Fibroblast of lung (primary cell): ENCODE results near the gene KSR2. TPM values are rescaled to one million over a fixed set of nuclear protein-coding genes. Genes with fewer than 3 reads are reported as not detected.
A peak's percentile ranks its signal among the peaks of the same experiment; 100 is the strongest.

Experiments used
- DNase-seq, 2 donors: peaks; one replicate each; pipeline versions ENCODE4 v3.0.0 to v3.0.0-alpha.2; 2010; ENCODE audit warnings: low read depth in 2 of 2
- H2AFZ ChIP-seq: 2 replicates; pipeline ENCODE4 v1.5.1; 2012; ENCODE audit warnings: low read length, control low read depth, inconsistent platforms
- H3K27ac ChIP-seq: 2 replicates; pipeline ENCODE4 v1.5.1; 2011; ENCODE audit warnings: low read length, control low read depth; ENCODE audit not compliant: insufficient read depth
- H3K27me3 ChIP-seq: 2 replicates; pipeline ENCODE4 v1.5.1; 2011; ENCODE audit warnings: mild to moderate bottlenecking, low read length; ENCODE audit not compliant: control insufficient read depth, insufficient read depth
- H3K36me3 ChIP-seq: 2 replicates; pipeline ENCODE4 v1.5.1; 2011; ENCODE audit warnings: low read length; ENCODE audit not compliant: control insufficient read depth, insufficient read depth
- H3K4me1 ChIP-seq: 2 replicates; pipeline ENCODE4 v1.5.1; 2011; ENCODE audit warnings: low read length; ENCODE audit not compliant: control insufficient read depth, insufficient read depth; ENCODE audit errors: extremely low read depth
- H3K4me2 ChIP-seq: 2 replicates; pipeline ENCODE4 v1.5.1; 2011; ENCODE audit warnings: low read length, control low read depth; ENCODE audit not compliant: insufficient read depth; ENCODE audit errors: extremely low read depth
- H3K4me3 ChIP-seq, 4 experiments: fragments of 200-600 bp in 1 of 4; sonication (generic) in 1 of 4; replicated peaks in 1 of 4; 2 replicates each; pipeline ENCODE4 v1.5.1; 2011 to 2016; ENCODE audit warnings: low read length in 4 of 4, low read depth in 3 of 4, mild to moderate bottlenecking in 3 of 4, control low read depth in 2 of 4, inconsistent platforms in 1 of 4, mixed read lengths in 1 of 4; ENCODE audit not compliant: insufficient read depth in 1 of 4; ENCODE audit errors: control extremely low read depth in 1 of 4
- H3K79me2 ChIP-seq: 2 replicates; pipeline ENCODE4 v1.5.1; 2012; ENCODE audit warnings: mild to moderate bottlenecking, low read length, inconsistent platforms; ENCODE audit not compliant: control insufficient read depth, insufficient read depth
- H3K9ac ChIP-seq: 2 replicates; pipeline ENCODE4 v1.5.1; 2011; ENCODE audit warnings: mild to moderate bottlenecking, low read length, control low read depth; ENCODE audit not compliant: insufficient read depth
- H3K9me3 ChIP-seq: 2 replicates; pipeline ENCODE4 v1.5.1; 2012; ENCODE audit warnings: low read depth, low read length; ENCODE audit not compliant: control insufficient read depth, insufficient read depth
- H4K20me1 ChIP-seq: 2 replicates; pipeline ENCODE4 v1.5.1; 2011; ENCODE audit warnings: low read length; ENCODE audit not compliant: control insufficient read depth, insufficient read depth; ENCODE audit errors: extremely low read depth
- CTCF ChIP-seq, 2 donors: IDR thresholded peaks in 1 of 2; conservative IDR thresholded peaks in 1 of 2; 1 replicate in 1 of 2; 2 replicates in 1 of 2; pipeline ENCODE4 v1.5.1; 2011 to 2012; ENCODE audit warnings: low read length in 2 of 2, control low read depth in 1 of 2, inconsistent platforms in 1 of 2, low read depth in 1 of 2, mild to moderate bottlenecking in 1 of 2
- EZH2 ChIP-seq: IDR thresholded peaks from 2 replicates; pipeline ENCODE4 v1.5.1; 2012; ENCODE audit warnings: low read length, control low read depth, mild to moderate bottlenecking; ENCODE audit errors: missing control alignments
- polyA plus RNA-seq, 2 donors: library from polyadenylated mRNA; depleted of rRNA in 1 of 2; stranded (reverse) in 1 of 2; unstranded in 1 of 2; fragments of >200 nt; gene quantifications; 2 replicates each; pipeline ENCODE4 v1.2.1, GENCODE V29; 2011 to 2012; ENCODE audit warnings: missing spikeins in 1 of 2
- total RNA-seq: library from RNA; depleted of rRNA; stranded (reverse); fragments of >200 nt; gene quantifications from 2 replicates; pipeline ENCODE4 v1.2.1, GENCODE V29; 2014

Gene KSR2
- total and polyA plus RNA-seq, 2 donors (not counting 1 experiment from before 2014, with no cell fraction given) = not detected

DNA sequence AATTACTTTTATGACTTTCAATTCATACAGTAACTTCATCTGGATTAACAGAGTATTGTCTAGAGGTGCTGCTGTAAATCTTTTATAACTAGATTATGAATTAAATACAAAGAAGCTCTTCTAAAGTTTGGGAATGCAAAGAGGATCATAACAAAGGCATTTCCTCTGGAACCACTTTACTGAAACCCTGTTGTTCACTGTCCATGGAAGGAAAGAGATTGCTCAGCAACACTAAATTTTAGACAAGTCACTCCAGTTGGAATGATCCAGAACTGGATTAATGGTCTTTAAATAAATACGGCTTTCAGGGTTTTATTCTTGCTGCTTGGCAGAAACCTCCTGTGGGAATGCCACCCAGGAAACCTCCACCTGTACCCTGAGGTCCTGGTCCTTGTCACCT, 250.6 kb downstream of the KSR2 start:
- Histone ChIP-seq H3K9ac (no peak overlapping the region), H3K79me2 (no peaks in the 10 kb centered on the region), H3K36me3 (no peaks in the 10 kb centered on the region), H3K4me2 (no peak overlapping the region), H3K9me3 (no peaks in the 10 kb centered on the region), H3K27me3 (no peaks in the 10 kb centered on the region), H3K4me3 (no peak overlapping the region), H4K20me1 (no peaks in the 10 kb centered on the region), H3K4me1 (no peaks in the 10 kb centered on the region), H2AFZ (no peak overlapping the region), H3K27ac (no peak overlapping the region)
- TF ChIP-seq EZH2 = no peak
- TF ChIP-seq CTCF (conservative IDR thresholded peaks at IDR 0.05 in 1 of 2, IDR thresholded peaks at IDR 0.05 in 1 of 2; ENCODE audit: low read depth in 1 of 2, low read length in 2 of 2) = no peak
- peak in 1 of 2 donors; percentile 4 for DNase-seq

DNA sequence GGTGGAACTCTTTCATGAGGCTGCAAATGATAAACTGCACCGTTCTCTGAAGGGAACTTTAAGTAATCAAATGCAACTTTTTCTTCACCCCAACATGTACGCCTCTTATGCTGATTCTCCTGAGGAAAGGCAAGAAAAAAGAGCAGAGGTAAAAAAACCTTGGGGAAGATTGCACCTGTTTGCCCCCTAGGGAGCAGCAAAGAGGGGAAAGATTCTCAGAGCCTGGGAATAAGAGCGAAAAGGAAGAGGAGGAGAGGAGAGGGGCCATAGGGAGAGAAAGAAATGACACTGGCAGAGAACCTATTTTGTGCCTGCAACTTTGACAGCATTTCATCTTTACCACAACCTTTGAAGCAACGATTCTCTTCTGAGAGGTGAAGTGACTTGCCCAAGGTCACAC, 254.6 kb downstream of the KSR2 start:
- no peaks in the 10 kb centered on the region for H3K9me3 ChIP-seq
- no peaks in the 10 kb centered on the region for H3K27me3 ChIP-seq
- no peak overlapping the region for H3K4me3 ChIP-seq
- H3K9ac ChIP-seq = no peak overlapping the region
- no peaks in the 10 kb centered on the region for H3K36me3 ChIP-seq
- H3K4me2 ChIP-seq = no peak overlapping the region
- TF ChIP-seq EZH2 (no peak), CTCF (conservative IDR thresholded peaks at IDR 0.05 in 1 of 2, IDR thresholded peaks at IDR 0.05 in 1 of 2; ENCODE audit: low read depth in 1 of 2, low read length in 2 of 2) (no peak)
- no peaks in the 10 kb centered on the region for H3K79me2 ChIP-seq
- no peak overlapping the region for H2AFZ ChIP-seq
- no peaks in the 10 kb centered on the region for H4K20me1 ChIP-seq
- DNase-seq = no peak
- H3K27ac ChIP-seq = no peak overlapping the region
- H3K4me1 ChIP-seq = no peaks in the 10 kb centered on the region

DNA sequence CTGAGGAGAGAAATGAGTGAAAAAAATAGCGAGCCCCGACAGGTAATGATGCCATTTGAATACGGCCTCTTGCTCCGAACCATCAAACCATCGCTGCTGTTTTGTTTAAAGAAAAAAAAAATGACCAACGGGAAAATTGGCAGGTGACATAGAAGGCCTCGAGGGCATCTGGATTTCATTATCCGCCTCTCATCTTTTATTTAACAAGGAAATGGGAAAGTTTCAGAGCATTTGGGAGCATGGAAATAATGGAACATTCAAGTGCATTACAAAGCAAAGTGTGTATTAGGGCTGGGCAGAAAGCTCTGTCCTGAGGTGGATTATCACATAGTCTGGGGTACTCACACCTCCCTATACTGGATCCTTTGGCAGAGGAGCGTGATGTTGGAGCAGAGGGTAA, 258.7 kb downstream of the KSR2 start:
- DNase-seq = no peak
- no peaks in the 10 kb centered on the region for H3K4me1 ChIP-seq
- H2AFZ ChIP-seq = no peak overlapping the region
- H3K9ac ChIP-seq = no peak overlapping the region
- no peaks in the 10 kb centered on the region for H3K36me3 ChIP-seq
- no peak overlapping the region for H3K4me2 ChIP-seq
- no peaks in the 10 kb centered on the region for H3K79me2 ChIP-seq
- H3K4me3 ChIP-seq = no peak overlapping the region
- no peak for TF ChIP-seq CTCF (conservative IDR thresholded peaks at IDR 0.05 in 1 of 2, IDR thresholded peaks at IDR 0.05 in 1 of 2; ENCODE audit: low read depth in 1 of 2, low read length in 2 of 2)
- TF ChIP-seq EZH2 = no peak
- no peak overlapping the region for H3K27ac ChIP-seq
- H3K9me3 ChIP-seq = no peaks in the 10 kb centered on the region
- H3K27me3 ChIP-seq = no peaks in the 10 kb centered on the region
- H4K20me1 ChIP-seq = no peaks in the 10 kb centered on the region
